ENCODE measurements around the gene CRYAA. TPM values are rescaled to one million over a fixed set of nuclear protein-coding genes. Genes with fewer than 3 reads are reported as not detected.

CRYAA gene
- polyA plus RNA-seq, 3 donors: not detected

Other genes with a start within 250 kb of the CRYAA start
- gene ERVH48-1, start 243.4 kb upstream of the CRYAA start, polyA plus RNA-seq: under 1 TPM in 1 of 3 donors, not detected in 2; 0.06 TPM
- 1 to 10 TPM; 4.0 to 9.2 (median 7.6) TPM for gene PKNOX1, start 194.4 kb upstream of the CRYAA start, polyA plus RNA-seq
- gene CBS, start 93.2 kb upstream of the CRYAA start, polyA plus RNA-seq: 10 to 100 TPM; 19.6 to 43.0 (median 25.7) TPM
- gene U2AF1, start 61.4 kb upstream of the CRYAA start, polyA plus RNA-seq: 10 to 100 TPM; 20.0 to 73.5 (median 32.0) TPM